GM21423 (cell line): Measurements from ENCODE around the gene FOXP1.

Experiments used
- ATAC-seq: cut with Tn5 transposase; IDR thresholded peaks from one replicate; pipeline ENCODE4 v1.9.1; 2021; ENCODE audit warnings: mild to moderate bottlenecking, moderate library complexity; ENCODE audit not compliant: unreplicated experiment

The FOXP1 gene

GRCh38 chr3:70974747-70975146, 608.8 kb downstream of the FOXP1 start:
- no peak for ATAC-seq

- no peak for ATAC-seq
These were observed 610.0 kb downstream of the FOXP1 start for GRCh38 chr3:70973558-70973957.

GRCh38 chr3:70972855-70973254, 610.7 kb downstream of the FOXP1 start:
- ATAC-seq, result no peak

- no peak for ATAC-seq
These were observed 612.6 kb downstream of the FOXP1 start for GRCh38 chr3:70970952-70971351.

GRCh38 chr3:70970171-70970570, 613.4 kb downstream of the FOXP1 start:
- ATAC-seq, result no peak

- no peak for ATAC-seq
These were observed 619.9 kb downstream of the FOXP1 start for GRCh38 chr3:70963431-70964275.

GRCh38 chr3:70959506-70960291, 623.8 kb downstream of the FOXP1 start:
- no peak for ATAC-seq

GRCh38 chr3:70952033-70952747, 631.3 kb downstream of the FOXP1 start:
- no peak for ATAC-seq

- ATAC-seq, result no peak
These were observed 632.2 kb downstream of the FOXP1 start for GRCh38 chr3:70951316-70951715.

- ATAC-seq, result no peak
These were observed 635.9 kb downstream of the FOXP1 start for GRCh38 chr3:70947579-70947978.

GRCh38 chr3:70943886-70944285, 639.6 kb downstream of the FOXP1 start:
- ATAC-seq, result no peak

- no peak for ATAC-seq
These were observed 650.3 kb downstream of the FOXP1 start for GRCh38 chr3:70933105-70933810.

- ATAC-seq, result no peak
These were observed 653.5 kb downstream of the FOXP1 start for GRCh38 chr3:70930066-70930465.

GRCh38 chr3:70927239-70927638, 656.3 kb downstream of the FOXP1 start:
- ATAC-seq, result no peak

- no peak for ATAC-seq
These were observed 656.7 kb downstream of the FOXP1 start for GRCh38 chr3:70926835-70927234.

- no peak for ATAC-seq
These were observed 663.9 kb downstream of the FOXP1 start for GRCh38 chr3:70919661-70920060.

GRCh38 chr3:70919091-70919490, 664.4 kb downstream of the FOXP1 start:
- ATAC-seq, result no peak

- ATAC-seq, result no peak
These were observed 667.0 kb downstream of the FOXP1 start for GRCh38 chr3:70916375-70917055.

GRCh38 chr3:70914862-70915261, 668.7 kb downstream of the FOXP1 start:
- ATAC-seq, result no peak

GRCh38 chr3:70911719-70912118, 671.8 kb downstream of the FOXP1 start:
- no peak for ATAC-seq
